SK-N-DZ (cell line): ENCODE data around the gene CDKAL1.
"Not testable (repeated sequence)": the region's sequence is repeated elsewhere in the genome, so short reads cannot be mapped to it uniquely, and the experiment has no call there.

ENCODE experiments used
- DNase-seq: peaks from one replicate; pipeline ENCODE4 v3.0.0-alpha.2; 2015; ENCODE audit warnings: low spot score

Gene CDKAL1

GRCh38 chr6:21061892-21062291, 527.6 kb downstream of the CDKAL1 start:
- DNase-seq: no peak

GRCh38 chr6:21064756-21065340, 530.6 kb downstream of the CDKAL1 start:
- no peak for DNase-seq

DNA sequence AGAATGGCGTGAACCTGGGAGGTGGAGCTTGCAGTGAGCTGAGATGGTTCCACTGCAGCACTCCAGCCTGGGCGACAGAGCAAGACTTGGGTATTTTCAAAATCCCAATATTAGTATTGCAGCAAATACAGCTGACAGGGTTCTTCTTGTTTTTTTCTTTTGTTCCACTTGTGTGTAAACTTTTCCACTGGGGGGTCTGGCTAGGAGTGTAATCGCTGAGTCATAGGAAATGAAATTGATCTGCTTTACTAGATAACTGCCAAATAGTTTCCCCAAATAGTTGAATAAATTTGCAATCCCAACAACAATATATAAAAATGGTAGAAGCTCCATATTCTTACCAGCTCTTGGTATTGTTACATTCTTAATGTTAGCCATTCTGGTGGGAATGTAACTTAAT, 533.3 kb downstream of the CDKAL1 start:
- no peak for DNase-seq

DNA sequence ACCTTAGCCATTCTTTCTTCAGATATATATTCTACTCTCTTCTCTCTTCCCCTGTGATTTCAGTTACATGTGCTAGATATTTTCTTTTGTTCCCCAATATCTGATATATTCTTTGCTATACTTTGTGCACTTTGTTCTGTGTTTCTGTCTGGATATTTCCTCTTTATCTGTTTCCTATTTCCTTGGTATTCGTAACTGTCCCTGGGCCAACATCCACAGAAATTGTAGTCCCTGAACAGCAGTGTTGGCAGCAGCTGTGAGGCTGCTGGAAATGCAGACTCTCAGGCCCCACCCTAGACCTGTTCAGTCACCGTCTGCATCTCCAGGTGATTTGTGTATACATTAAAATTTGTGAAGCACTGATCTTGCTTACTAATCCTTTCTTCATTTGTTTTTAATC, 536.4 kb downstream of the CDKAL1 start:
- DNase-seq: no peak

DNA sequence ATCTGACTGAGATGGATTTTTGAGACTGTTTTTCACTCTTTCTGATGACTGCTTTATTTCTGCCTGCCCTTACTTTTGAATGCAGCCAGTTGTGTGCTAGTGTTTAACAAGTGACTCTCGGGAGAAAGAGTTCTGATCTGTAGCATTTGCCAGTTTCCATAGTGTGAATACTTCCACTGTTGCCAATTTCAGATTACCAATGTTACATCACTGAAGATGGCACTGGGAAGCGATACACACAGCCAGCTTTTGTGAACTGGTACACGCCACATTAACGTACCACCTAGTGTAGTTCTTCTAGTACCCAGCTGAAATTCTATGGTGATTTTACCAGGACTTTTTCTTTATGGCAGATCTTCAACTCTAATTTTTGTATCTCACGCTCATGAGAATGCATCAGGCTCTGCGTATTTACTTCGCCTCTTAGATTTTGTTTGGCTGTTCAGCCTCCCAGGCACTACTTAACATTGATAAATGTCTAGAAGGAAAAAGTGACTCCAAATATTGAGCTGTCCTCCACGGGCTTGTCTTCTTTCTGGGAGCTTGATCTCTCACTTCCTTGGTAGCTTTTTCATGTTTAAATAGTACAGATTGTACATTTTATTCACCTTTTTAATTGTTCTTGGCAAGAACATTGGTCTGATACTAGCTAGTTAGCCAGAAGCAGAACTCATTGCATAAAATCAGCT, 537.7 kb downstream of the CDKAL1 start:
- no peak for DNase-seq

GRCh38 chr6:21073318-21073839, 539.1 kb downstream of the CDKAL1 start:
- DNase-seq: no peak

- no peak for DNase-seq
Observed at GRCh38 chr6:21074484-21074883, 540.2 kb downstream of the CDKAL1 start.

- no peak for DNase-seq
Observed at GRCh38 chr6:21075986-21076385, 541.7 kb downstream of the CDKAL1 start.

- DNase-seq: no peak
Observed at GRCh38 chr6:21078497-21078896, 544.2 kb downstream of the CDKAL1 start.

GRCh38 chr6:21079468-21080048, 545.3 kb downstream of the CDKAL1 start:
- DNase-seq: peak; percentile 92

DNA sequence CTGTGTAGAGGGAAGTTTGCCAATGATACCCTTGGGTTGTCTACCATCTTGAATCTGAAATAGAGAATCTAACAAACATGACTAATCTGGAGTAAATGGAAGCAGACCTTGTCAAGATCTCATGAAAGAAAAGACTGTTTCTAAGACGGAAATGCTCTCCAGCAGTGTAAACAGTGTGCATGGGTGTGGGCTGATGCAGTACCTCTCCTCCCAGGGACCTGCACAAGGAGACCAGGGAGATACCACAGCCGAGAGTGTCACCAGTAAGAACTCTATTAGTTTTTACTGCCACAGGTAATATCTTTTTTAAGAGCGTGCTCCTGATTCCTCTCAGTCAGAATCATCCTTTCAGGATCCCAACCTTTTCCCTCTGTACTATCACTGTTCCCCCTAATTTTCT, 546.0 kb downstream of the CDKAL1 start:
- DNase-seq: peak; percentile 30

GRCh38 chr6:21082091-21082490, 547.8 kb downstream of the CDKAL1 start:
- DNase-seq: no peak

- no peak for DNase-seq
Observed at GRCh38 chr6:21083708-21084107, 549.5 kb downstream of the CDKAL1 start.

DNA sequence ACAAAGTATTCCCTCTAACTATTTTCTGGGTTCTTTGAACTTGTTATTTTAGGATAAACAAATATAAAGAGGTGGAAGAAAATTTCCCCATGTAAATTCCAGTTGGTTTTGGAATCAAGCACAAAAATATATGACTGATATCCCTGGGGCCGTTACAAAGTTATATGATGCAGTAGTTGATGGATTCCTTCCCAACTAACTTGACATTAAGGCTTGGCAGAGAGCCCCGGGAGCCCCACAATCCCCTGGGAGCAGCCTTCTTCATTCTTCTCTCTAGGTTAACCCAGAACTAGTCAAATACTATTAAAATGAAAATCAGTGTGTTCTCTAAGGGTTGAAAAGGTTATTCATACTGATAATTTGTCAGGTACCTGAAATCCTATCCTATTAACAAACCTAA, 550.4 kb downstream of the CDKAL1 start:
- peak; percentile 66 for DNase-seq

- DNase-seq: no peak
Observed at GRCh38 chr6:21085211-21085610, 551.0 kb downstream of the CDKAL1 start.

DNA sequence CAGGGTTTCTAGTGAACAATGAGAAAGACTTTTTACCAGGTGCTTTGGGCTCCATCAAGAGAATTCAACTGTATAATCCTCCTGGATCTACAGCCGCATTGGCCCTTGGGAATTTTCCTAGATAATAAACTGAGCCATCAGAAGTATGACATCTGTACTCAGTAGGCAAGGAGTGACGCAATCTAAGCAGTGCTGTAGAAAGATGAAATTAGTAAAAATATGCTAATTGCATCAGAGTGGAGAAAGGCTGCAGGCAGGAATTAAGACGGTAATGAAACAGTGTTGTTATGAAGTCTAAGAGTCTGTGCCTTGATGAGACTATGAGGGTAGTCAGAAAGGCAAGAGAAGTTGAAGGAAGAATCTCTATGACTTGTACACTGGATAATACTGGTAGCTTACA, 551.4 kb downstream of the CDKAL1 start:
- DNase-seq: no peak

DNA sequence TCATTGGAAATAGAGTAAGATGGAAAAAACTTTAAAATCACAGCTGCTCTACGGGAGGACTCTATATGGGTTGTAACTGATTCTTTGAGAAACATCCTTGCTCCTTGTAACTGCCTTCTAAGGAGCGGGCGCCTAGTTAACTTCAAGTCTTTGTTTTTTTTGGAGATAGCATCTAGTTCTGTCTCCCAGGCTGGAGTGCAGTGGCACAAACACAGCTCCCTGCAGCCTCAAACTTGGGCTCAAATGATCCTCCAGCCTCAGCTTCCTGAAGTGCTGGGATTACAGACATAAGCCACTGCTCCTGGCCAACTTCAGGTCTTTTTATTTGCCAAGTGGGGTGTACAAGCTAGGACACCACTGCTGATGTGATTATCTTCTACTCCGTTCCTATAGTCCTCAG, 552.9 kb downstream of the CDKAL1 start:
- peak; percentile 42 for DNase-seq

GRCh38 chr6:21091411-21091810, 557.2 kb downstream of the CDKAL1 start:
- no peak for DNase-seq

DNA sequence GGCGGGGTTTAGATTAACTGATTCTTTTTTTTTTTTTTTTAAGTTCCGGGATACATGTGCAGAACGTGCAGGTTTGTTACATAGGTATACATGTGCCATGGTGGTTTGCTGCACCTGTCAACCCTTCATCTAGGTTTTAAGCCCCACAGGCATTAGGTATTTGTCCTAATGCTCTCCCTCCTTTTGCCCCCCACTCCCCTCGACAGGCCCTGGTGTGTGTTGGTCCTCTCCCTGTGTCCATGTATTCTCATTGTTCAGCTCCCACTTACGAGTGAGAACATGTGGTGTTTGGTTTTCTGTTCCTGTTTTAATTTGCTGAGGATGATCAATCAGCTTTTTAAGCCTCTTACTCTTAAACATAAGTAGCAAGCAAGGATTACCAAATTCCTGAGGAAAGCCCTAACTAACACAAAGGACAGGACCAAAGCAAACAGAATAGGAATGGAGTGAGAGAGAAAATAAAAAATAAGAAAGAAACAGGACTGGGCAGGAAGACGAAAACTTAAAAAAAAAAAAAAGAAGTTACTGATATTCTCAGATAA, 558.0 kb downstream of the CDKAL1 start:
- DNase-seq: not testable (repeated sequence)

DNA sequence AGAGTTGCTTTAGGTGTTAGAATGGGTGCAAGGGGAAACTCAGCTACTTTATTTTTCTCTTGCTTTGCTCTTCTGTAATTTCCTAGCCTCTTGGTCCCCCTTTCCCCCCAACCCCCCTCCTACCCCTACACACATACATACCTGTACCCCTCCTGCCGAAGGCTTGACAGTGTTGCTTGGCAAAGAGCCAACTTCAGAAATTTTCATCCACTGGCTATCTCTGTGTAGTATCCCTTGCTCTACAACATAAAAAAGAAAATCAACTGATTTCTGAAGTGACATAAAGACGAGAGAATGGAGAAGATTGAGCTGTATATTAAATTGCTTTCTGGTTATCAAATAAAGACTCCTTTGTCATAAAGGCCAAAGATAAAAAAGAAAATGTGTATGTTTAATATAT, 561.2 kb downstream of the CDKAL1 start:
- DNase-seq: no peak

GRCh38 chr6:21098134-21098533, 563.9 kb downstream of the CDKAL1 start:
- DNase-seq: no peak

GRCh38 chr6:21098744-21099143, 564.5 kb downstream of the CDKAL1 start:
- no peak for DNase-seq
